ENCODE data around the gene ANKDD1A.

The ANKDD1A gene

GRCh38 chr15:64923546-64923945, 11.8 kb downstream of the ANKDD1A start:
- DNase-seq (ENCODE audit: low spot score) = no peak

- DNase-seq (ENCODE audit: low spot score) = no peak
These were observed 13.9 kb downstream of the ANKDD1A start for GRCh38 chr15:64925335-64926330.

GRCh38 chr15:64926661-64927060, 15.0 kb downstream of the ANKDD1A start:
- DNase-seq (ENCODE audit: low spot score) = no peak

GRCh38 chr15:64928626-64929220, 17.0 kb downstream of the ANKDD1A start:
- no peak for DNase-seq (ENCODE audit: low spot score)

- DNase-seq (ENCODE audit: low spot score) = no peak
These were observed 18.4 kb downstream of the ANKDD1A start for GRCh38 chr15:64930019-64930652.

GRCh38 chr15:64930778-64931371, 19.2 kb downstream of the ANKDD1A start:
- no peak for DNase-seq (ENCODE audit: low spot score)

- no peak for DNase-seq (ENCODE audit: low spot score)
These were observed 19.7 kb downstream of the ANKDD1A start for GRCh38 chr15:64931381-64931780.

GRCh38 chr15:64934023-64934422, 22.3 kb downstream of the ANKDD1A start:
- no peak for DNase-seq (ENCODE audit: low spot score)

GRCh38 chr15:64938192-64938591, 26.5 kb downstream of the ANKDD1A start:
- no peak for DNase-seq (ENCODE audit: low spot score)

- DNase-seq (ENCODE audit: low spot score) = no peak
These were observed 30.7 kb downstream of the ANKDD1A start for GRCh38 chr15:64942356-64942755.

- no peak for DNase-seq (ENCODE audit: low spot score)
These were observed 32.0 kb downstream of the ANKDD1A start for GRCh38 chr15:64943512-64944225.

GRCh38 chr15:64944961-64945360, 33.3 kb downstream of the ANKDD1A start:
- DNase-seq (ENCODE audit: low spot score) = no peak

- DNase-seq (ENCODE audit: low spot score) = no peak
These were observed 35.5 kb downstream of the ANKDD1A start for GRCh38 chr15:64947211-64947610.

GRCh38 chr15:64948916-64949315, 37.2 kb downstream of the ANKDD1A start:
- DNase-seq (ENCODE audit: low spot score) = no peak

GRCh38 chr15:64949383-64950186, 37.9 kb downstream of the ANKDD1A start:
- DNase-seq (ENCODE audit: low spot score) = no peak

GRCh38 chr15:64950888-64951287, 39.2 kb downstream of the ANKDD1A start:
- DNase-seq (ENCODE audit: low spot score) = peak; percentile 17

GRCh38 chr15:64951777-64952418, 40.2 kb downstream of the ANKDD1A start:
- DNase-seq (ENCODE audit: low spot score) = no peak

- DNase-seq (ENCODE audit: low spot score) = no peak
These were observed 42.7 kb downstream of the ANKDD1A start for GRCh38 chr15:64954395-64954794.

GRCh38 chr15:64959128-64959527, 47.4 kb downstream of the ANKDD1A start:
- DNase-seq (ENCODE audit: low spot score) = no peak

GRCh38 chr15:64960153-64960552, 48.5 kb downstream of the ANKDD1A start:
- DNase-seq (ENCODE audit: low spot score) = no peak
